Measurements from ENCODE around the gene APP.
A peak's percentile ranks its signal among the peaks of the same experiment; 100 is the strongest.

The APP gene

GRCh38 chr21:26001356-26001755 lies 169.2 kb downstream of the APP start:
- no peaks in the 10 kb centered on the region for H3K4me1 ChIP-seq (ENCODE audit: low read length)
- H3K79me2 ChIP-seq (ENCODE audit: low read length) = no peaks in the 10 kb centered on the region

GRCh38 chr21:25999921-26000582 lies 170.5 kb downstream of the APP start:
- H3K4me1 ChIP-seq (ENCODE audit: low read length) = no peaks in the 10 kb centered on the region
- H3K79me2 ChIP-seq (ENCODE audit: low read length) = no peaks in the 10 kb centered on the region
- H3K9ac ChIP-seq (ENCODE audit: low read length) = no peak overlapping the region
- H4K20me1 ChIP-seq (ENCODE audit: insufficient read depth, low read length) = no peaks in the 10 kb centered on the region
- H3K9me3 ChIP-seq (ENCODE audit: insufficient read depth, low read length) = no peaks in the 10 kb centered on the region
- no peak overlapping the region for H3K27ac ChIP-seq (ENCODE audit: low read length)
- H3K27me3 ChIP-seq (ENCODE audit: low read depth, low read length) = no peaks in the 10 kb centered on the region
- H3K4me2 ChIP-seq (ENCODE audit: low read length) = no peak overlapping the region
- H3K36me3 ChIP-seq (replicated peaks; ENCODE audit: low read depth, low read length) = no peaks in the 10 kb centered on the region
- TF ChIP-seq, protein P1, sequence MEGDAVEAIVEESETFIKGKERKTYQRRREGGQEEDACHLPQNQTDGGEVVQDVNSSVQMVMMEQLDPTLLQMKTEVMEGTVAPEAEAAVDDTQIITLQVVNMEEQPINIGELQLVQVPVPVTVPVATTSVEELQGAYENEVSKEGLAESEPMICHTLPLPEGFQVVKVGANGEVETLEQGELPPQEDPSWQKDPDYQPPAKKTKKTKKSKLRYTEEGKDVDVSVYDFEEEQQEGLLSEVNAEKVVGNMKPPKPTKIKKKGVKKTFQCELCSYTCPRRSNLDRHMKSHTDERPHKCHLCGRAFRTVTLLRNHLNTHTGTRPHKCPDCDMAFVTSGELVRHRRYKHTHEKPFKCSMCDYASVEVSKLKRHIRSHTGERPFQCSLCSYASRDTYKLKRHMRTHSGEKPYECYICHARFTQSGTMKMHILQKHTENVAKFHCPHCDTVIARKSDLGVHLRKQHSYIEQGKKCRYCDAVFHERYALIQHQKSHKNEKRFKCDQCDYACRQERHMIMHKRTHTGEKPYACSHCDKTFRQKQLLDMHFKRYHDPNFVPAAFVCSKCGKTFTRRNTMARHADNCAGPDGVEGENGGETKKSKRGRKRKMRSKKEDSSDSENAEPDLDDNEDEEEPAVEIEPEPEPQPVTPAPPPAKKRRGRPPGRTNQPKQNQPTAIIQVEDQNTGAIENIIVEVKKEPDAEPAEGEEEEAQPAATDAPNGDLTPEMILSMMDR (IDR thresholded peaks at IDR 0.05; ENCODE audit: low read depth, low read length) = no peak
- no peak for TF ChIP-seq EZH2phosphoT487 (IDR thresholded peaks at IDR 0.05; ENCODE audit: low read depth)
- H3K4me3 ChIP-seq (ENCODE audit: low read length) = no peak overlapping the region
- H2AFZ ChIP-seq (ENCODE audit: low read depth, low read length) = no peak overlapping the region

More at GRCh38 chr21:26001356-26001755, 169.2 kb downstream of the APP start:
- Histone ChIP-seq H3K4me3 (ENCODE audit: low read length) (no peak overlapping the region), H3K9me3 (ENCODE audit: insufficient read depth, low read length) (no peaks in the 10 kb centered on the region), H2AFZ (ENCODE audit: low read depth, low read length) (no peak overlapping the region), H3K4me2 (ENCODE audit: low read length) (no peak overlapping the region), H3K27me3 (ENCODE audit: low read depth, low read length) (no peaks in the 10 kb centered on the region), H3K36me3 (replicated peaks; ENCODE audit: low read depth, low read length) (no peaks in the 10 kb centered on the region), H4K20me1 (ENCODE audit: insufficient read depth, low read length) (no peaks in the 10 kb centered on the region), H3K9ac (ENCODE audit: low read length) (no peak overlapping the region), H3K27ac (ENCODE audit: low read length) (no peak overlapping the region)
- TF ChIP-seq, protein P1 (IDR thresholded peaks at IDR 0.05; ENCODE audit: low read depth, low read length) = peak; percentile 37
- TF ChIP-seq EZH2phosphoT487 (IDR thresholded peaks at IDR 0.05; ENCODE audit: low read depth) = no peak

GRCh38 chr21:25997788-25998611 lies 172.6 kb downstream of the APP start:
- H3K4me3 ChIP-seq (ENCODE audit: low read length) = no peak overlapping the region

GRCh38 chr21:25995278-25995677 lies 175.3 kb downstream of the APP start:
- no peaks in the 10 kb centered on the region for H3K4me1 ChIP-seq (ENCODE audit: low read length)
- H3K27me3 ChIP-seq (ENCODE audit: low read depth, low read length) = no peaks in the 10 kb centered on the region
- TF ChIP-seq, protein P1 (IDR thresholded peaks at IDR 0.05; ENCODE audit: low read depth, low read length) = no peak
- TF ChIP-seq EZH2phosphoT487 (IDR thresholded peaks at IDR 0.05; ENCODE audit: low read depth) = no peak
- no peak overlapping the region for H3K4me2 ChIP-seq (ENCODE audit: low read length)
- no peak overlapping the region for H3K9ac ChIP-seq (ENCODE audit: low read length)
- no peaks in the 10 kb centered on the region for H3K79me2 ChIP-seq (ENCODE audit: low read length)
- no peak overlapping the region for H3K4me3 ChIP-seq (ENCODE audit: low read length)
- H2AFZ ChIP-seq (ENCODE audit: low read depth, low read length) = no peak overlapping the region
- no peaks in the 10 kb centered on the region for H3K9me3 ChIP-seq (ENCODE audit: insufficient read depth, low read length)
- H3K27ac ChIP-seq (ENCODE audit: low read length) = no peak overlapping the region
- no peaks in the 10 kb centered on the region for H3K36me3 ChIP-seq (replicated peaks; ENCODE audit: low read depth, low read length)
- no peaks in the 10 kb centered on the region for H4K20me1 ChIP-seq (ENCODE audit: insufficient read depth, low read length)

More at GRCh38 chr21:25997788-25998611, 172.6 kb downstream of the APP start:
- H3K4me2 ChIP-seq (ENCODE audit: low read length) = no peak overlapping the region
- no peaks in the 10 kb centered on the region for H3K36me3 ChIP-seq (replicated peaks; ENCODE audit: low read depth, low read length)
- H4K20me1 ChIP-seq (ENCODE audit: insufficient read depth, low read length) = no peaks in the 10 kb centered on the region
- no peak overlapping the region for H3K27ac ChIP-seq (ENCODE audit: low read length)
- no peaks in the 10 kb centered on the region for H3K79me2 ChIP-seq (ENCODE audit: low read length)
- H3K9me3 ChIP-seq (ENCODE audit: insufficient read depth, low read length) = no peaks in the 10 kb centered on the region
- H3K4me1 ChIP-seq (ENCODE audit: low read length) = no peaks in the 10 kb centered on the region
- no peak overlapping the region for H2AFZ ChIP-seq (ENCODE audit: low read depth, low read length)
- TF ChIP-seq, protein P1 (IDR thresholded peaks at IDR 0.05; ENCODE audit: low read depth, low read length) = no peak
- no peak for TF ChIP-seq EZH2phosphoT487 (IDR thresholded peaks at IDR 0.05; ENCODE audit: low read depth)
- no peak overlapping the region for H3K9ac ChIP-seq (ENCODE audit: low read length)
- no peaks in the 10 kb centered on the region for H3K27me3 ChIP-seq (ENCODE audit: low read depth, low read length)

Data from OCI-LY3 (cell line).